GM13977 (cell line): ENCODE results near the gene KCNJ6.

Experiments used
- DNase-seq: peaks from one replicate; pipeline ENCODE4 v3.0.0; 2012; ENCODE audit warnings: low spot score
- in situ Hi-C: fragments of 300-500 bp; cut with MboI; formaldehyde crosslinking; loops from one replicate; pipeline ENCODE4 v1.12.0; 2022; ENCODE audit warnings: low sequenced_read_pairs, low pct_unique_long_range_greater_than_20kb, mixed read lengths, inconsistent platforms; ENCODE audit not compliant: unreplicated experiment
- TF ChIP-seq, protein P1 (sequence below): IDR thresholded peaks from 2 replicates; pipeline ENCODE4 v1.5.1; 2012; ENCODE audit warnings: mild to moderate bottlenecking, control low read depth; ENCODE audit not compliant: insufficient read depth; ENCODE audit errors: extremely low read depth, missing control alignments

The KCNJ6 gene

GRCh38 chr21:37896788-37897187, 19.5 kb downstream of the KCNJ6 start:
- TF ChIP-seq, protein P1, sequence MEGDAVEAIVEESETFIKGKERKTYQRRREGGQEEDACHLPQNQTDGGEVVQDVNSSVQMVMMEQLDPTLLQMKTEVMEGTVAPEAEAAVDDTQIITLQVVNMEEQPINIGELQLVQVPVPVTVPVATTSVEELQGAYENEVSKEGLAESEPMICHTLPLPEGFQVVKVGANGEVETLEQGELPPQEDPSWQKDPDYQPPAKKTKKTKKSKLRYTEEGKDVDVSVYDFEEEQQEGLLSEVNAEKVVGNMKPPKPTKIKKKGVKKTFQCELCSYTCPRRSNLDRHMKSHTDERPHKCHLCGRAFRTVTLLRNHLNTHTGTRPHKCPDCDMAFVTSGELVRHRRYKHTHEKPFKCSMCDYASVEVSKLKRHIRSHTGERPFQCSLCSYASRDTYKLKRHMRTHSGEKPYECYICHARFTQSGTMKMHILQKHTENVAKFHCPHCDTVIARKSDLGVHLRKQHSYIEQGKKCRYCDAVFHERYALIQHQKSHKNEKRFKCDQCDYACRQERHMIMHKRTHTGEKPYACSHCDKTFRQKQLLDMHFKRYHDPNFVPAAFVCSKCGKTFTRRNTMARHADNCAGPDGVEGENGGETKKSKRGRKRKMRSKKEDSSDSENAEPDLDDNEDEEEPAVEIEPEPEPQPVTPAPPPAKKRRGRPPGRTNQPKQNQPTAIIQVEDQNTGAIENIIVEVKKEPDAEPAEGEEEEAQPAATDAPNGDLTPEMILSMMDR = no peak
- DNase-seq = no peak
- in situ Hi-C loops = no loop called here

DNA sequence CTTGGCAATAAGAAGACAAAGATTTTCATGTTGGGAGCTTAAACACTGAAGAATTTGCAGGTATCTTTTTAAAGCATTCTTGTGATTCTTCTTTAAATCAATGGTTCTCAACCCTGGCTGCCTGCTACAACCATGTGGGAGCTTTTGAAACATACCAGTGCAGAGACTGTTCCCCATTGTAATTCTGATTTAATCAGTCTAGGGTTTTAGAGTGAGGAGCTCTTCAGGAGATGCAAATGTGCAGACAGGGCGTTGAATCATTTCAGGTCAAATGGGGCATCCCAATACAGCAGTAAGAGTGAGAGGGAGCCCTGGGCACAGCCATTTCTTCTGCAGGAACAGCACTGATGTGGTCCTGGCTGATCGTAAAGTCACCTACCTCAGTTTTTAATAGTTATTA, 24.3 kb downstream of the KCNJ6 start:
- TF ChIP-seq, protein P1 = no peak
- DNase-seq = no peak
- in situ Hi-C loops = no loop called here

- in situ Hi-C loops = no loop called here
- DNase-seq = no peak
- TF ChIP-seq, protein P1 = no peak
These were observed 27.6 kb downstream of the KCNJ6 start for GRCh38 chr21:37888659-37889058.

DNA sequence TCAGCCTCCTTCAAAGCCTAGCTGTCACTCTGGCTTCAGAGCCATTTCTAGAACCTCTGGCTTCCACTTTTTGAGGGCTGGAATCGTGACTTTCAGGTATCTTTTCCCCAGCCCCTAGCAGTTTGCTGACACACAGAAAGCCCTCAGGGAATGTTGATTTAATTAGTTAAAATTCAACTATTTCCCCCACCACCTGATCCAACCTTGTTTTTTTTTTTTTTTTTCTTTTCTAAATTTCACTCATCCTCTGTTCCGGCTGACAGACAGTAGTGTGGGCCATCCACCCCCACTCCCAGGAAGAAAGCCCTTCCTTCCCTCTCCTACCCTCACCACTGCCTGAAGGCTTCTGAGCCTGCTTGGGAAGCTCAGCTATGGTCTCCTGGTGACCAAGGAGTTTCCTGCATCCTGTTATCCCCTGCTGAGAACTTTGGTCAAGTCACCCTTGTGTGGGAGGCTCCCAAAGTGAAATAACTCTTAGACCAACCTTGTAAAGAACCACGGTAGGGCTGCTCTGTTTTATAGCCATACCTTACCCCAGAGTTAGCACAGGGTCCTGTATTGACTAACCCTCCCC, 29.4 kb downstream of the KCNJ6 start:
- in situ Hi-C loops = no loop called here
- DNase-seq = no peak
- TF ChIP-seq, protein P1 = no peak

- in situ Hi-C loops = no loop called here
- TF ChIP-seq, protein P1 = no peak
- no peak for DNase-seq
These were observed 30.1 kb downstream of the KCNJ6 start for GRCh38 chr21:37886120-37886519.

GRCh38 chr21:37878946-37879660, 37.2 kb downstream of the KCNJ6 start:
- in situ Hi-C loops = no loop called here
- TF ChIP-seq, protein P1 = no peak
- DNase-seq = no peak
